Measurements from ENCODE around the gene KRTAP10-6. TPM values are rescaled to one million over a fixed set of nuclear protein-coding genes. Genes with fewer than 3 reads are reported as not detected.

The KRTAP10-6 gene
- polyA plus RNA-seq, 1 of the 3 experiments (the other 2 are of a cell fraction), result not detected

- TF ChIP-seq REST (IDR thresholded peaks at IDR 0.05; ENCODE audit: low read depth, low read length), result no peak
- no peak for TF ChIP-seq CHD2 (IDR thresholded peaks at IDR 0.05; ENCODE audit: low read length, partially characterized antibody)
- no peak for TF ChIP-seq GATA2 (CRISPR knock-in tag; IDR thresholded peaks at IDR 0.05)
- TF ChIP-seq USF2 (IDR thresholded peaks at IDR 0.05; ENCODE audit: borderline replicate concordance, low read depth, low read length), result no peak
- no peak for TF ChIP-seq RXRA (IDR thresholded peaks at IDR 0.05; ENCODE audit: borderline replicate concordance, low read depth)
- no peak for TF ChIP-seq YY1 (IDR thresholded peaks at IDR 0.05; ENCODE audit: low read depth)
These were observed 14.2 kb upstream of the KRTAP10-6 start (continued) for GRCh38 chr21:44606495-44606894.

- ChIA-PET POLR2A (no interaction called here), CTCF (no interaction called here)
- H2AFZ ChIP-seq (ENCODE audit: low read depth), result no peak overlapping the region
- no peak overlapping the region for H3K4me2 ChIP-seq
- no peaks in the 10 kb centered on the region for H3K79me2 ChIP-seq (ENCODE audit: insufficient read depth)
- no peaks in the 10 kb centered on the region; a peak in 1 of 4 replicates for H3K4me1 ChIP-seq (ENCODE audit: control insufficient read depth in 1 of 2, insufficient read depth in 2 of 2, low read depth in 1 of 2, low read length in 1 of 2)
- H3K9me2 ChIP-seq, result no peaks in the 10 kb centered on the region
- no peaks in the 10 kb centered on the region for H3K36me3 ChIP-seq (replicated peaks in 1 of 2; ENCODE audit: control insufficient read depth in 1 of 2, insufficient read depth in 2 of 2, low read length in 1 of 2)
- no peaks in the 10 kb centered on the region for H3K9me3 ChIP-seq
- 8% methylated on average over 8 of the region's 8 CpGs for WGBS (ENCODE audit: low lambda C conversion rate)
- H3F3A ChIP-seq (replicated peaks; ENCODE audit: insufficient read depth), result no peaks in the 10 kb centered on the region
- no peak overlapping the region for H3K4me3 ChIP-seq (ENCODE audit: low read depth in 2 of 2, low read length in 1 of 2)
- H3K9ac ChIP-seq, result no peak overlapping the region
- no peaks in the 10 kb centered on the region for H4K20me1 ChIP-seq (ENCODE audit: insufficient read depth)
- H3K27me3 ChIP-seq (ENCODE audit: insufficient read depth), result peaks cover 10% of the 10 kb centered on the region; the same call in 1 of the 2 replicates
- no peak for DNase-seq
- H3K27ac ChIP-seq (ENCODE audit: low read depth in 2 of 2, low read length in 1 of 2), result no peak overlapping the region
- TF ChIP-seq RAD21 (IDR thresholded peaks at IDR 0.05; ENCODE audit: low read length), result no peak
- TF ChIP-seq PBX3 (IDR thresholded peaks at IDR 0.05), result no peak
- TF ChIP-seq MAX (IDR thresholded peaks at IDR 0.05; ENCODE audit: low read depth), result no peak
- TF ChIP-seq MEF2A (IDR thresholded peaks at IDR 0.05; ENCODE audit: borderline replicate concordance, low read depth), result no peak
- TF ChIP-seq RFX5 (IDR thresholded peaks at IDR 0.05; ENCODE audit: low read length), result no peak
- no peak for TF ChIP-seq ELF1 (IDR thresholded peaks at IDR 0.05)
- no peak for TF ChIP-seq RXRA (IDR thresholded peaks at IDR 0.05; ENCODE audit: borderline replicate concordance, low read depth)
- no peak for TF ChIP-seq CHD2 (IDR thresholded peaks at IDR 0.05; ENCODE audit: low read length, partially characterized antibody)
- no peak for TF ChIP-seq YY1 (IDR thresholded peaks at IDR 0.05; ENCODE audit: low read depth)
- TF ChIP-seq GABPA (IDR thresholded peaks at IDR 0.05; ENCODE audit: low read depth), result no peak
- TF ChIP-seq POLR2AphosphoS5 (IDR thresholded peaks at IDR 0.05; ENCODE audit: low read depth, low read length), result no peak
These were observed 11.6 kb upstream of the KRTAP10-6 start for GRCh38 chr21:44603911-44604310.
